Omental fat pad (tissue), 4 donors: ENCODE results near the gene TTF2. TPM values are rescaled to one million over a fixed set of nuclear protein-coding genes. Genes with fewer than 3 reads are reported as not detected.
"Not testable (repeated sequence)": the region's sequence is repeated elsewhere in the genome, so short reads cannot be mapped to it uniquely, and the experiment has no call there.

Experiments
- ATAC-seq: fragments of 150-250 bp; one replicate; pipeline ENCODE4 v1.9.1; 2016; ENCODE audit warnings: mild to moderate bottlenecking, moderate library complexity; ENCODE audit not compliant: low FRiP score
- DNase-seq: peaks from one replicate; pipeline ENCODE4 v3.0.0-alpha.2; 2019; ENCODE audit warnings: low spot score
- total RNA-seq, 4 donors: library from RNA; depleted of rRNA; stranded (reverse); fragments of >200 nt; gene quantifications; one replicate each; pipeline ENCODE4 v1.1.0, GENCODE V29; 2016
- TF ChIP-seq, protein P1 (sequence below), 3 donors: fragments of 450-650 bp; IDR thresholded peaks; one replicate each; pipeline ENCODE4 v1.5.1; 2016 to 2017; ENCODE audit warnings: antibody characterized with exemption in 3 of 3, mild to moderate bottlenecking in 3 of 3, moderate library complexity in 2 of 3

TTF2 gene
- total RNA-seq, 4 donors from 2014 or later = 9.0 to 16.9 (median 13.8) TPM

DNA sequence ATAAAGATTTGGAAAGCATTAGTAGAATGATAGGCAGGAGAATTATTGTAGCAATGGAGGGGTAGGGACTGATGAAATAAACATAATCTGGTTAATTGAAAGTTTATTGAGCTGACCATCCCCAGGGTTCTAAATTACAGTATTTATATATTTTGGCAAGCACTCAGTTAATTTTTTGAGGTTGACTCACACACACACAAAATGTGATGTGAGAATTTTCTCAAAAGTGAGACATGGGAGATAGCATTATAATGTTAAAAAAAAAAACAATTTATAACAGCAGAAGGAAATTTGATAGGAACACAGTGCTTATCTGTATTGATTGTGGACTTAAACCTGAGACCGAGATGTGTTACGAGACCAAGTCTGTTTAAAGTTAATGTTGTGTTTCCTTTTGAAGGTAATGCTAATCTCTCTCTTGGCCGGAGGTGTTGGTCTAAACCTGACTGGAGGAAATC lies 36.9 kb downstream of the TTF2 start:
- TF ChIP-seq, protein P1, sequence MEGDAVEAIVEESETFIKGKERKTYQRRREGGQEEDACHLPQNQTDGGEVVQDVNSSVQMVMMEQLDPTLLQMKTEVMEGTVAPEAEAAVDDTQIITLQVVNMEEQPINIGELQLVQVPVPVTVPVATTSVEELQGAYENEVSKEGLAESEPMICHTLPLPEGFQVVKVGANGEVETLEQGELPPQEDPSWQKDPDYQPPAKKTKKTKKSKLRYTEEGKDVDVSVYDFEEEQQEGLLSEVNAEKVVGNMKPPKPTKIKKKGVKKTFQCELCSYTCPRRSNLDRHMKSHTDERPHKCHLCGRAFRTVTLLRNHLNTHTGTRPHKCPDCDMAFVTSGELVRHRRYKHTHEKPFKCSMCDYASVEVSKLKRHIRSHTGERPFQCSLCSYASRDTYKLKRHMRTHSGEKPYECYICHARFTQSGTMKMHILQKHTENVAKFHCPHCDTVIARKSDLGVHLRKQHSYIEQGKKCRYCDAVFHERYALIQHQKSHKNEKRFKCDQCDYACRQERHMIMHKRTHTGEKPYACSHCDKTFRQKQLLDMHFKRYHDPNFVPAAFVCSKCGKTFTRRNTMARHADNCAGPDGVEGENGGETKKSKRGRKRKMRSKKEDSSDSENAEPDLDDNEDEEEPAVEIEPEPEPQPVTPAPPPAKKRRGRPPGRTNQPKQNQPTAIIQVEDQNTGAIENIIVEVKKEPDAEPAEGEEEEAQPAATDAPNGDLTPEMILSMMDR (IDR thresholded peaks at IDR 0.05) = no peak
- no peak for ATAC-seq
- DNase-seq = no peak

DNA sequence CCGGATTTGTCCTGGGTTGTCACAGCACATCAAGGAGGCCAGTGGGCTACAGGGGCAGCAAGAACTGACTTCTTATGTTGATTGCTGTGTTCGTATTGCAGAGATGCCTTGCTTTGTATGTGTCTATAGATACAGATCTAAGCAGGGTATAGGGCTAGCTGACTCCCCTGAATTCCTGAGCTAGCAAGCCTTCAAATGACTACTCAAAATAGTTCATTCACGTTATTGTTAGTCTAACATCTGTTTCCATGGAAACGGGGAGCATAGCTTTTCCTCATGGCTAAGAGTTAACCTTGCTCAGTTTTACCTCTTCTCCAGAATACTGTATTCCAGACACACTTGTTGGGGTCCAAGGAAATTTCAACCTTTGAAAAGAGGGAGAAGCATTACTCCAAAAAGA lies 37.3 kb downstream of the TTF2 start:
- ATAC-seq (no peak), DNase-seq (no peak)
- TF ChIP-seq, protein P1 (IDR thresholded peaks at IDR 0.05) = no peak

DNA sequence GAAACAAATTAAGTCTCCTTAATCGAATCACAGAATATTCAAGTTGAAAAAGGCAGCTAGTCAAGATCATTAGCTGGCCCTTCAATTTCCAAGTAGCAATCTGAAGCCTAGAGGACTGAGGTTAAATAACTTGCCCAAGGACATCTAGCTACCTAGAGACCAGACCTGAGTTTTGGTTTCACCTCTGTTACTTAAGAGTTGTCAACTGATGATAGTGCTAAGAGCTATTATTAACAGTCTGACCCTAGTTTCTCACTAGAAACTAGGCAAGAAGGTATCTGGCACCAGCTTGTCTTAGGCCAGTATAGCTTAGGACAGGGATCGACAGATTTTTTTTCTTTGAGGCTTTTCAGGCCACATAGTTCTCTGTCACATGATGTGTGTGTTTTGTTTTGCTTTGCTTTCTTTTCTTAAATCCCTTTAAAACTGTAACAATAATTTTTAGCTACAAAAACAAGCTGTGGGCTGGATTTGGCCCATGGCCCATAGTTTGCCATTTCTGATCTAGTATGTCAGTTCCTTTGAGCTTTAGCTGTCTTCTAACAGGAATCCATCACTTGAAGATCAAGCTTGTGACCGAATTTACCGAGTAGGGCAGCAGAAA lies 38.3 kb downstream of the TTF2 start:
- ATAC-seq = no peak
- DNase-seq = no peak
- TF ChIP-seq, protein P1 (IDR thresholded peaks at IDR 0.05) = no peak

DNA sequence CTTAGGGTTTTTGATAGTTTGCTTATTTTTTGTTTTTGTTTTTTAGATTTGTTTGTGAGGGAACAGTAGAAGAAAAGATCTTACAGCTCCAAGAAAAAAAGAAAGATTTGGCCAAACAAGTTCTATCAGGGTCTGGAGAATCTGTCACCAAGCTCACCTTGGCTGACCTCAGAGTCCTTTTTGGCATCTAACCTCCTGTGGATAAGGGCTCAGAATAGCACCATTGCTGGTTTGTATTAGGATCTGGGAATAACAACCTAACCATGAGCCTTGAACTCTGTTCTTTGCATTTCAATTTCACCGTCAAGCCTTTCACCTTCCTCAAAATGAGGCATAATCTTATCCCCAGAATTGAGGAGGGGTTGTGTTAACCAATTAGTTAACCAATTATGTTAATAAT lies 41.2 kb downstream of the TTF2 start:
- ATAC-seq (no peak), DNase-seq (no peak)
- TF ChIP-seq, protein P1 (IDR thresholded peaks at IDR 0.05) = no peak

DNA sequence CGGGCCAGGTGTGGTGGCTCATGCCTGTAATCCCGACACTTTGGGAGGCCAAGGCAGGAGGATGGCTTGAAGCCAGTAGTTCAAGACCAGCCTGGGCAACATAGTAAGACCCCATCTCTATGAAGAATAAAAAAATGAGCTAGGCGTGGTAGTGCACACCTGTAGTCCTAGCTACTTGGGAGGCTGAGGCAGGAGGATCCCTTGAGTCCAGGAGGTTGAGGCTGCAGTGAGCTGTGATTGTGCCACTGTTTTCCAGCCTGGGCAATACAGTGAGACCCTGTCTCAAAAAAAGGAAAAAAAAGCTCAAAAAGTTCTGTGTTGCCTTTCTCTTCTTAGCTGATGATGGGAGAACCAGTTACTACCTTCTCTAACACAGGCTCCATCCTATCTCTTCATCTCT lies 41.7 kb downstream of the TTF2 start:
- not testable (repeated sequence) for DNase-seq, ATAC-seq

DNA sequence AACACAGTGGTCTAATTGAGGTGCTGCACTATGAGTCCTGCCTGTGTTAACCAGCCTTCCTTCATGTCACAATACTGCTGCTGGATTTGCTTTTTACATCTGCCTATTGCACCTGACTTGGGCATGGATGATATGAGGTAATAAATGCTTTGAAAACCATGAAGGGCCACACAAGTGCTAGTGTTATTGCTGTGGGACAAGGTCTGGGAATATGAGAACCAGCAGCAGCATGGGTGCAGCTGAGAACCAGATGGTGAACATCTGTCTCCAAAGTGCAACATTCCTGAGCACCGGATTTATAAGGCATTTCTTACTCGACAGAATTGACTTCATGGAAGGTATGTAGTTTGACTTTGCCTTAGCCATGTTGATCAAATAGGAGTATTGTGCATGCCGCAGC lies 44.9 kb downstream of the TTF2 start:
- TF ChIP-seq, protein P1 (IDR thresholded peaks at IDR 0.05) = no peak
- ATAC-seq (no peak), DNase-seq (no peak)

DNA sequence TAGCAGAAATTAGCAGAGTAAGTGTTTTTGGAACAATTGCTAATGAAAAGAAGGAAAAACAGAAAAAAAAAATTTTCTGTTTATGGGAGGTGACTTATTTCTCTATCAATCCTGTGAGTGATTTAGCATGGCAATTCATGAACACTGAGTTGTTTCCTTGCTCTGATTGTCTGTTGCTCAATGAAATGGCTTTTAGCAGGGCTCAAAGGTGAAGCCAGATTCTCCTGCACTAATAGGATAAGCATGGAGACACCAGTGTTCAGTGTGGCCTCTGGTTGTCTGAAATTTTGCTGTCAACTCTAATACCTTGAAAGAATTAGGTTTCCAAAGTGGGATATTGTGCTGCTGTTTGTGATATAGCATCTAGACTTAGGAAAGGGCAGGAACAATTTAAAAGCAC lies 45.6 kb downstream of the TTF2 start:
- DNase-seq (no peak), ATAC-seq (no peak)
- TF ChIP-seq, protein P1 (IDR thresholded peaks at IDR 0.05) = no peak
